ENCODE measurements around the gene BICDL1. TPM values are rescaled to one million over a fixed set of nuclear protein-coding genes. Genes with fewer than 3 reads are reported as not detected.

The BICDL1 gene
- polyA plus RNA-seq, 1 of the 3 experiments (the other 2 are of a cell fraction): 0.35 TPM

GRCh38 chr12:119942386-119942785, 46.6 kb upstream of the BICDL1 start:
- Histone ChIP-seq H3K9me3 (no peaks in the 10 kb centered on the region), H3F3A (replicated peaks; ENCODE audit: insufficient read depth) (peaks cover 11% of the 10 kb centered on the region), H3K79me2 (ENCODE audit: insufficient read depth) (no peaks in the 10 kb centered on the region), H3K4me1 (ENCODE audit: control insufficient read depth in 1 of 2, insufficient read depth in 2 of 2, low read depth in 1 of 2, low read length in 1 of 2) (no peaks in the 10 kb centered on the region), H4K20me1 (ENCODE audit: insufficient read depth) (no peaks in the 10 kb centered on the region), H3K27ac (ENCODE audit: low read depth in 2 of 2, low read length in 1 of 2) (no peak overlapping the region), H3K9me2 (no peaks in the 10 kb centered on the region), H2AFZ (ENCODE audit: low read depth) (no peak overlapping the region), H3K4me2 (no peak overlapping the region), H3K27me3 (ENCODE audit: insufficient read depth) (peaks cover under 1% of the 10 kb centered on the region; the same call in 1 of the 2 replicates), H3K36me3 (replicated peaks in 1 of 2; ENCODE audit: control insufficient read depth in 1 of 2, insufficient read depth in 2 of 2, low read length in 1 of 2) (no peaks in the 10 kb centered on the region), H3K4me3 (ENCODE audit: low read depth in 2 of 2, low read length in 1 of 2) (no peak overlapping the region), H3K9ac (no peak overlapping the region)
- ChIA-PET POLR2A (interaction anchor here (0.9 kb wide), 1 partner anchor 158 kb away, joined by 3 read pairs; no protein-coding TSS in a partner anchor), CTCF (no interaction called here)
- no peak for DNase-seq
- no peak for TF ChIP-seq CTCF (IDR thresholded peaks at IDR 0.05)
- no peak for TF ChIP-seq RXRA (IDR thresholded peaks at IDR 0.05; ENCODE audit: borderline replicate concordance, low read depth)
- no peak for TF ChIP-seq MEF2A (IDR thresholded peaks at IDR 0.05; ENCODE audit: borderline replicate concordance, low read depth)
- no peak for TF ChIP-seq USF2 (IDR thresholded peaks at IDR 0.05; ENCODE audit: borderline replicate concordance, low read depth, low read length)
- no peak for TF ChIP-seq ELF1 (IDR thresholded peaks at IDR 0.05)
- 53% methylated on average over 4 of the region's 7 CpGs for WGBS (ENCODE audit: low lambda C conversion rate)

GRCh38 chr12:119946213-119946612, 42.8 kb upstream of the BICDL1 start:
- CTCF ChIA-PET: no interaction called here
- H3K36me3 ChIP-seq (replicated peaks in 1 of 2; ENCODE audit: control insufficient read depth in 1 of 2, insufficient read depth in 2 of 2, low read length in 1 of 2): no peaks in the 10 kb centered on the region

More at GRCh38 chr12:119946213-119946612, 42.8 kb upstream of the BICDL1 start:
- H2AFZ ChIP-seq (ENCODE audit: low read depth): no peak overlapping the region
- peaks cover 8% of the 10 kb centered on the region; the same call in 1 of the 2 replicates for H3K27me3 ChIP-seq (ENCODE audit: insufficient read depth)
- no peak overlapping the region for H3K9ac ChIP-seq
- POLR2A ChIA-PET: no interaction called here
- H3K27ac ChIP-seq (ENCODE audit: low read depth in 2 of 2, low read length in 1 of 2): no peak overlapping the region
- no peak for TF ChIP-seq POLR2AphosphoS5 (IDR thresholded peaks at IDR 0.05; ENCODE audit: low read depth, low read length)
- TF ChIP-seq GABPA (IDR thresholded peaks at IDR 0.05; ENCODE audit: low read depth): no peak
- TF ChIP-seq RFX5 (IDR thresholded peaks at IDR 0.05; ENCODE audit: low read length): peak; percentile 31; the same call in 1 of the 2 replicates
- TF ChIP-seq CHD2 (IDR thresholded peaks at IDR 0.05; ENCODE audit: low read length, partially characterized antibody): no peak
- TF ChIP-seq SMC3 (IDR thresholded peaks at IDR 0.05; ENCODE audit: low read depth, low read length): no peak
- no peak for TF ChIP-seq PBX3 (IDR thresholded peaks at IDR 0.05)
- no peak for TF ChIP-seq FOXJ3 (CRISPR knock-in tag; IDR thresholded peaks at IDR 0.05)
- TF ChIP-seq GATA2 (CRISPR knock-in tag; IDR thresholded peaks at IDR 0.05): no peak
- TF ChIP-seq JUND (IDR thresholded peaks at IDR 0.05): no peak
- no peaks in the 10 kb centered on the region for H3K79me2 ChIP-seq (ENCODE audit: insufficient read depth)
- 86% methylated on average over 6 of the region's 6 CpGs for WGBS (ENCODE audit: low lambda C conversion rate)
- no peaks in the 10 kb centered on the region for H3K9me2 ChIP-seq
- no peak for DNase-seq
- no peaks in the 10 kb centered on the region for H3K9me3 ChIP-seq
- no peaks in the 10 kb centered on the region for H4K20me1 ChIP-seq (ENCODE audit: insufficient read depth)
- no peaks in the 10 kb centered on the region for H3K4me1 ChIP-seq (ENCODE audit: control insufficient read depth in 1 of 2, insufficient read depth in 2 of 2, low read depth in 1 of 2, low read length in 1 of 2)
- no peak overlapping the region for H3K4me3 ChIP-seq (ENCODE audit: low read depth in 2 of 2, low read length in 1 of 2)
- no peak overlapping the region for H3K4me2 ChIP-seq
- H3F3A ChIP-seq (replicated peaks; ENCODE audit: insufficient read depth): peaks cover 2% of the 10 kb centered on the region
